ENCODE results near the gene SHC3.

SHC3 gene

GRCh38 chr9:89001917-89002540 lies 176.6 kb downstream of the SHC3 start:
- no peak for DNase-seq (ENCODE audit: low spot score)

DNA sequence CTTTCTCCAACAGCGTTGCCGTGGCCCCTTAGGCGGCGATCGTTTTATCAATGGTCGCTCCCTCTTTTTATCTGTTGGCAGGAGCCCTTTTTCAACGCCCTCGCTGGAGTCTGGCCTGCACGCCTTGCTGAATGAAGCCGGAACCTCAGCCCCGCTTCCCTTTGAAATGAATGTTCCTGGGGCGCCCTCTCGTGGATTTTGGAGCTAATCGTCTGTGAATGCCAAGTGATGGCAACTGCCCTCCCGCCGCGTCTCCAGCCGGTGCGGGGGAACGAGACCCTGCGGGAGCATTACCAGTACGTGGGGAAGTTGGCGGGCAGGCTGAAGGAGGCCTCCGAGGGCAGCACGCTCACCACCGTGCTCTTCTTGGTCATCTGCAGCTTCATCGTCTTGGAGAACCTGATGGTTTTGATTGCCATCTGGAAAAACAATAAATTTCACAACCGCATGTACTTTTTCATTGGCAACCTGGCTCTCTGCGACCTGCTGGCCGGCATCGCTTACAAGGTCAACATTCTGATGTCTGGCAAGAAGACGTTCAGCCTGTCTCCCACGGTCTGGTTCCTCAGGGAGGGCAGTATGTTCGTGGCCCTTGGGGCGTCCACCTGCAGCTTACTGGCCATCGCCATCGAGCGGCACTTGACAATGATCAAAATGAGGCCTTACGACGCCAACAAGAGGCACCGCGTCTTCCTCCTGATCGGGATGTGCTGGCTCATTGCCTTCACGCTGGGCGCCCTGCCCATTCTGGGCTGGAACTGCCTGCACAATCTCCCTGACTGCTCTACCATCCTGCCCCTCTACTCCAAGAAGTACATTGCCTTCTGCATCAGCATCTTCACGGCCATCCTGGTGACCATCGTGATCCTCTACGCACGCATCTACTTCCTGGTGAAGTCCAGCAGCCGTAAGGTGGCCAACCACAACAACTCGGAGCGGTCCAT lies 177.4 kb downstream of the SHC3 start:
- DNase-seq (ENCODE audit: low spot score) = peak; percentile 90

- no peak for DNase-seq (ENCODE audit: low spot score)
These were observed 178.2 kb downstream of the SHC3 start for GRCh38 chr9:89000371-89000781.

- DNase-seq (ENCODE audit: low spot score) = no peak
These were observed 179.7 kb downstream of the SHC3 start for GRCh38 chr9:88998911-88999310.

- DNase-seq (ENCODE audit: low spot score) = no peak
These were observed 180.1 kb downstream of the SHC3 start for GRCh38 chr9:88998503-88998902.

GRCh38 chr9:88997646-88998045 lies 181.0 kb downstream of the SHC3 start:
- DNase-seq (ENCODE audit: low spot score) = no peak

DNA sequence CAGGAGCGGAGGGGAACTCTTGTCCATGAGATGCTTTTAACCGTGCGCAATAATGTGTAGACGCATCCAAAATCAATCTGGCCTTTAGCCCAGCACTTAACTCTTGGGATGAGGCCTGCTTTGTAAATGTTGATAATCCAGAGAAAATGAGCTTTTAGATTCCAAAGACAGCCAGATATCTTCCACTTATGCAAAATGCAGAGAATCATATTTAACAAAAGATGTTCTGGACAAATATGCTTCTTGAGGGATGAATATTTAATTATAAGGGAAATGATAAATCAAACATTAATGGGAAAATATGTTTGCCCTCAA lies 181.7 kb downstream of the SHC3 start:
- no peak for DNase-seq (ENCODE audit: low spot score)

GRCh38 chr9:88996046-88996920 lies 182.3 kb downstream of the SHC3 start:
- DNase-seq (ENCODE audit: low spot score) = no peak

GRCh38 chr9:88995627-88996026 lies 183.0 kb downstream of the SHC3 start:
- no peak for DNase-seq (ENCODE audit: low spot score)

GRCh38 chr9:88995200-88995577 lies 183.4 kb downstream of the SHC3 start:
- no peak for DNase-seq (ENCODE audit: low spot score)

DNA sequence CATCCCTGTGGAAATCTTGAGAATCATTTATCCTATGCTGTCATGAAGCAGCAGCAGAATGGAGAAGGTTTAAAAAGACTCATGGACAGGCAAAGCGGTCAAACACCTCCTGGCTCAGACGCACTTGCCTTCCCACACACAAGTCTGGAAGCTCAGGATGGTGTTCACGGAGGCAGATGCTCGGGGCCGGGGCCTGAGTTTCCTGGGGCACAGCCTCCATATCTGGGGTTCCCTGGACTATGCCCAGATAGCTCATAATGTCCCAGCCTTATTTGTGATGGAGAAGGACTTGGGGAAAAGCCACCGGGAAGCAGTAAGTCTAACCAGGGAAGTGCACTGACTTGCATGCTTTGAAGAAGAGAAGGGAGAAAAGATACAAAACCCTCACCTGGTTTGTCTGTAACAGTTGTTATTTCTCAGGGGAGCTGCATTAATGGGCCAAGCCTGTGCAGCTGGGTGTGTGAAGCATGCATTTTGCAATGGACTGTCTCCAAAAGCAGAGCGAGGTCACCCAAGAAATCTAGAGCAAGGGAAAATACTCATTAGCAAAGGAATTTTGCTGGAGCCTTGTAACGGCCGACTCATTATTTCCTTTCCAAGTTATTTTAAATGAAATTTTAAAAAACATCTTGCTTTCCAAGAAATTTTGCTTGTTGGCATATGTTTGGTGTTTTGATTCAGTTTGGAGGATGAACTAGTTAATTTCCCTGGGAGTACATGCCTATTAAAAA lies 184.0 kb downstream of the SHC3 start:
- no peak for DNase-seq (ENCODE audit: low spot score)

DNA sequence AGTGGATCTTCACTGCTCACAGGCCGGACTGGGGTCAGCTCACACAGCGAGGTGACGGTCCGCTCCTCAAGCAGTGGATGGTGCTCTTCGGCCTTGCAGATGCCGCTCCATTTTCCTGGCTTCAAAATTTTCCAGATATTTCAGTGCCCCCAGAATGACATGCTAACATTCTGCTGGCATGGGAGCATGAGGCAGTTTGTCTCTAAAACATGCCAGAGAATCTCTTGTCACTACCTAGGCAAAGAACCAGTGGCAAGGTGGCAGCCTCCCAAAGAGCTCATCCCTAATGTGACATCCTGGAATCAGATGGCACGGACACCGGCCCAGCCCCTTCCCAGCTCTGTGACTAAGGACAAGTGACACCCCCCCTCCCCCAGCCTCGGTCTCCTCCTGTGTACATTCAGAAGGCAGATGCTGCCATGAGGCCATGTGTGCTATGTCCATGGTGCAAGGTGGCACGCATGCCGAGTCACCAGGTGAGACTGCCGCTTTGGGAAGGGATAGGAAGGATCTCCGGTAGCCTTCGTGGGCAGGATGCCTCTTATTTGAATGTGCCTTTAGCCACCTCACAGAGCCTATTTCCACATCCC lies 184.7 kb downstream of the SHC3 start:
- no peak for DNase-seq (ENCODE audit: low spot score)

DNA sequence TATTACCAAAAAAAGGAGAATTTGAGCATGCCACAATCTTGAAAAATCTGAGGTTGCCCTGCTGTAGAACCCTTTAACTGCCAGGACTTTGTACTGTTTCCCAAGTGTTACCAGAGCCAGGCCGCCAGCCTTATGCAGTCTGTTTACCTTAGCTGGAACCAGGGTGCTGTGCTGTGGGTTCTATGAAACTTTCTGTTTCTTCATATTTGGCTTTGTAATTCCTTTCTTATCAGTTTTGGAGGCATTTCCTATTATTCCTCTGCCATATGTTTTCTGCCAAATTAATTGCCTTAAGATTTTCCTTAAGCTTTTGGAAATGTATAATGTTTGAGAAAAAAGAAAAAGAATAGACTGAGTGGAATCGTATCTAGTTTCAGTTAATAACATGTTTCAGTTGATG lies 185.3 kb downstream of the SHC3 start:
- no peak for DNase-seq (ENCODE audit: low spot score)

DNA sequence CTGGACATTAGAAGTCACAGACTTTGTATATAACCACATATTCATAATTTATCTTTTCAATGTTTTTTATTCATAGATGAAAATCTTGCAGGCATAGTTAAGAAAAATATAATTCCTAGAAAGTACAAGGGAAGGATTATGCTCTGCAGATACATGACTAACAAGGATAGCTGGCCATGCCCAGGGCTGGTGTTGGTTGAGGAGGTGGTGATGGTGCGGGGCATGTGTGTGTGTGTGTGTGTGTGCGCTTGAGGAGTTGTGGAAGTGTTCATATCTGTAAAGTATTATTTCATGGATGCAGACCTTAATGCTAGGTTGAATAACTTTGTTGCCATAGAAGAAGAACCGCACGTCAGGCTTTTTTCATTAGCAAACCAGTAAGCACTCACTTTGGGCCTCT lies 186.1 kb downstream of the SHC3 start:
- no peak for DNase-seq (ENCODE audit: low spot score)

DNA sequence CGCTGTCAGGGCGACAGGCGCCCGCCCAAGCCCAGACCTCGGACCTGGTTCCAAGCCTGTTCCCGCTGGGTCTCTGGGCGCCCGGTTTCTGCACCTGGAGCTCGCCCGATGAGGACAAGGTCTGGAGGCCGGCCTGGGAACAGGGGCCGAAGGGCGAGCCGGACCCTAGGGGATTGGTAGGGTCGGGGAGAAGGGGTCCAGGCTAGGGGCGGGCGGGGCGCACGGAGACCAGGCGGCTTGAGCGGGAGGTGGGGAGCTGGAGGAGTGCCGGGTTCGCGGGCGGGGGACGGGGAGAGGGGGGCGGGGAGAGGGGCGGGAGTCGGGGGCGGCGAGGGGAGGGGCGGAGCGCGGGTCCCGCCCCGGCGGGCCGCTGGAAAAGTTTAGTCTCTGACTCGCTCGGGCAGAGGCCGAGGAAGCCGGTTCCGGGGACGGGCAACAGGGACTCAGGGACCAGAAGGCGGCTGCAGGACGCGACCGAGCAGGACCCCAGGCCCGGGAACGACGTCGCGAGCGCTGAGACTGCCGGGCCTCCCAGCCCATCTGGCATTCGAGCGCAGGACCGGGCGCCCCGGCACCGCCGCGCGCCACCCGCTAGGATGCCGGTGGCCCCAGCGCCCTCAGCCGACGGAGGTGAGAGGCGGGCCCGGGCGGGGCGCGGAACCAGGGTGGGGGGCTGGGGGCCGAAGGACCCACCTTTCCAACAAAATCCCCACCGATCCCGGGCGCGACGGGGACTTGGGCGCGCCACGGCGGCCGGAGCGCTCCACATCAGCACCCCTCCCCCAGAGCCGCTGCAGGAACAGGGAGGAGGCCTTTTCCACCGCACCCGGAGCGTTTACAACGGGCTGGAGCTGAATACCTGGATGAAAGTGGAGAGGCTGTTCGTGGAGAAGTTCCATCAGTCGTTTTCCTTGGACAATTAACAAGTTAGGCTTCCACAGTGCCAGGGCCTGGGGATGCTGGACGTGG lies 187.3 kb downstream of the SHC3 start, which contains the start of gene S1PR3:
S1PR3 (plus strand) TSS at position 403 of the 969 bp plus-strand sequence. CDS start 9,733 bp downstream, outside the sequence.
- no peak for DNase-seq (ENCODE audit: low spot score)

GRCh38 chr9:88990729-88991065 lies 187.9 kb downstream of the SHC3 start:
- no peak for DNase-seq (ENCODE audit: low spot score)

DNA sequence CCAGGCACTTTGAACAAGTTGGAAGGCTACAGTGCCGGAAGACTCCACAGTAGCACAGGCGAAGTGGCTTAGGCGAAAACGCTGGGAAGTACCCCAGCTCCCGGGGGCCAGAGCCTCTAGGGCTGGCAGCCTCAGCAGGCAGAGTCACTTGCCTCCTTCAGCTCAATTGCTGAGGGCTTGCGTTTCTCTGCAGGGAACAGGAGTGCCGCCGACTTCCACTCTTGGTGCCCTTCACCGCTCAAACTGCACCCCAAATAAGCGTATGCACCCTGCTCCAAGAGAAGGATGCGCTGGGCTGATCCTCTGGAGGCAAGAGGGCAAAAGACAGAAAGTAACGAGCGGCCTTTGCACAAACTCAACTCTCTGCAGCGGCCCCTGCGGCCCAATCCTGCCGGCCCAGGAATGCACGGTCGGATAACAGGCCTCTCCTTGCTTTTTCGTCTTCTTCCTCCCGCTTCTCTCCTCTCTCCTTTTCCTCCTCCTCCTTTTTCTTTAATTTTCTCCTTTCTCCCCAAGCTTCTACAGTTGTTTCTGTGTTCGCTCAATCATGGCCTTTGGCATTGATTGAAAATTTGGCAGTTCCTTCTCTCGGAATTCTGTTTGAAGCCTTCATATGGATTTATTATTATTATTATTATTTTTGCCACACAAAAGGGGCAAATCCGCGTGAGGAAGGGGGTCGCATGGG lies 188.4 kb downstream of the SHC3 start:
- no peak for DNase-seq (ENCODE audit: low spot score)

- no peak for DNase-seq (ENCODE audit: low spot score)
These were observed 189.6 kb downstream of the SHC3 start for GRCh38 chr9:88988796-88989641.

- DNase-seq (ENCODE audit: low spot score) = no peak
These were observed 191.0 kb downstream of the SHC3 start for GRCh38 chr9:88987661-88988060.

Data from NAMALWA (cell line).